Right atrium auricular region (tissue), 2 donors: ENCODE measurements around the gene TICRR. TPM values are rescaled to one million over a fixed set of nuclear protein-coding genes. Genes with fewer than 3 reads are reported as not detected.
A peak's percentile ranks its signal among the peaks of the same experiment; 100 is the strongest.

Source experiments
- DNase-seq: peaks from one replicate; pipeline ENCODE4 v3.0.0-alpha.2; 2019; ENCODE audit warnings: low spot score
- H3K27ac ChIP-seq, 2 donors: fragments of 200-600 bp; sonication (generic); 1 replicate in 1 of 2; 2 replicates in 1 of 2; pipeline ENCODE4 v1.5.1; 2016 to 2019
- H3K27me3 ChIP-seq, 2 donors: fragments of 200-600 bp; sonication (generic); one replicate each; pipeline versions ENCODE4 v1.5.1 to v1.6.0; 2017 to 2019
- H3K36me3 ChIP-seq: fragments of 200-600 bp; sonication (generic); one replicate; pipeline ENCODE4 v1.5.1; 2016
- H3K4me1 ChIP-seq, 2 donors: fragments of 200-600 bp; sonication (generic); one replicate each; pipeline versions ENCODE4 v1.5.1 to v1.6.0; 2017 to 2019
- H3K4me3 ChIP-seq, 2 donors: fragments of 200-600 bp; sonication (generic); 1 replicate in 1 of 2; 2 replicates in 1 of 2; pipeline ENCODE4 v1.5.1; 2017 to 2019; ENCODE audit warnings: mild to moderate bottlenecking in 1 of 2, moderate library complexity in 1 of 2
- H3K9me3 ChIP-seq, 2 donors: fragments of 200-600 bp; sonication (generic); one replicate each; pipeline ENCODE4 v1.5.1; 2019
- total RNA-seq, 2 donors: library from RNA; depleted of rRNA; stranded (reverse); fragments of >200 nt; gene quantifications; one replicate each; pipeline ENCODE4 v1.1.0, GENCODE V29; 2016
- TF ChIP-seq, protein P1 (sequence below), 2 donors: fragments of 200-600 bp; sonication (generic); IDR thresholded peaks; one replicate each; pipeline ENCODE4 v1.5.1; 2019; ENCODE audit warnings: antibody characterized with exemption in 2 of 2

TICRR gene
- total RNA-seq, 2 donors from 2014 or later: not detected

DNA sequence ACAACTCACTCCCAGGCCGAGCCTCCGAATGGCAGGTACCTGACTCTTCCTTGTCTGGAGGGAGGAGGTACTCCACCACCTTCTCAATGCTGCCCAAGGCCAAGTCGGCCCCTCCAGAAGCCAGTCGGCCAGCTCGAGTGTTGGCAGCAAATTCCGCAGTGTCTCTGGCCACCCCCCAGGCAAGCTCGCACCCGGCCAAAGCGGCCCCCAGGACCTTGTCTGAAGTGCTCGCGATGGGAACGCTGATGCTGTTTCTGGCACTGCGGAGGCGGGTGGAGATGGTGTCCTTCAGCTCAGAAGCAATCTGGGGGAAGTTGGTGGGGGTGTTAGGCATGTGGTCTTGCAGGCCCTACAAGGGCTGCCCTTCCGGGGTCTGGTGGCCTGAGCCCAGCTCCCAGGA lies 94.7 kb downstream of the TICRR start:
- Histone ChIP-seq H3K4me3 (no peak overlapping the region), H3K27me3 (no peaks in the 10 kb centered on the region), H3K4me1 (peaks cover 0 to 16% of the 10 kb centered on the region in 2 donors), H3K36me3 (no peaks in the 10 kb centered on the region), H3K9me3 (no peaks in the 10 kb centered on the region), H3K27ac (no peak overlapping the region)
- TF ChIP-seq, protein P1, sequence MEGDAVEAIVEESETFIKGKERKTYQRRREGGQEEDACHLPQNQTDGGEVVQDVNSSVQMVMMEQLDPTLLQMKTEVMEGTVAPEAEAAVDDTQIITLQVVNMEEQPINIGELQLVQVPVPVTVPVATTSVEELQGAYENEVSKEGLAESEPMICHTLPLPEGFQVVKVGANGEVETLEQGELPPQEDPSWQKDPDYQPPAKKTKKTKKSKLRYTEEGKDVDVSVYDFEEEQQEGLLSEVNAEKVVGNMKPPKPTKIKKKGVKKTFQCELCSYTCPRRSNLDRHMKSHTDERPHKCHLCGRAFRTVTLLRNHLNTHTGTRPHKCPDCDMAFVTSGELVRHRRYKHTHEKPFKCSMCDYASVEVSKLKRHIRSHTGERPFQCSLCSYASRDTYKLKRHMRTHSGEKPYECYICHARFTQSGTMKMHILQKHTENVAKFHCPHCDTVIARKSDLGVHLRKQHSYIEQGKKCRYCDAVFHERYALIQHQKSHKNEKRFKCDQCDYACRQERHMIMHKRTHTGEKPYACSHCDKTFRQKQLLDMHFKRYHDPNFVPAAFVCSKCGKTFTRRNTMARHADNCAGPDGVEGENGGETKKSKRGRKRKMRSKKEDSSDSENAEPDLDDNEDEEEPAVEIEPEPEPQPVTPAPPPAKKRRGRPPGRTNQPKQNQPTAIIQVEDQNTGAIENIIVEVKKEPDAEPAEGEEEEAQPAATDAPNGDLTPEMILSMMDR (IDR thresholded peaks at IDR 0.05): no peak
- DNase-seq: no peak

GRCh38 chr15:89670971-89671560 lies 95.8 kb downstream of the TICRR start:
- peak; percentile 52 for DNase-seq
- Histone ChIP-seq H3K4me1 (peaks cover 0 to 9% of the 10 kb centered on the region in 2 donors), H3K9me3 (no peaks in the 10 kb centered on the region), H3K27ac (no peak overlapping the region), H3K36me3 (no peaks in the 10 kb centered on the region), H3K27me3 (no peaks in the 10 kb centered on the region), H3K4me3 (no peak overlapping the region)
- TF ChIP-seq, protein P1 (IDR thresholded peaks at IDR 0.05): no peak

DNA sequence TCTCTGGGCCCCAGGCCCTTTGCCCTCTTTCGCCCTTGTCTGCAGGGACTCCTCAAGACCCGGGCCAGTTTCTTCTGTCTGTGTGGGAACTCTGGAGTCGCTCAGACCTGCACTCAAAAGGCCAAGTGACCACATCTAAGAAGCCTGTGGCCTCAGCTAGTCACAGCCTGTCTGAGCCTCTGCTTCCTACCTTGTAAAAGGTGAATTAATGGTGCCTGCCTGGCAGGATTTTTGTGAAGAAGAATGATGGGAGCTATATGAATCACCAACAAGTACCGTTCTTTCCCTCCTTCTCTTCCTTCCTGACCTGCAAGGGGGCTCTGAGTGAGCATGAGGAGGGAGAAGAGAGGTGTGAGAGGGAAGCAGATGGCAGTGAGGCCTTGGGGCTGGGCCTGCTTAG lies 96.4 kb downstream of the TICRR start:
- no peaks in the 10 kb centered on the region for H3K27me3 ChIP-seq
- DNase-seq: peak; percentile 57
- TF ChIP-seq, protein P1 (IDR thresholded peaks at IDR 0.05): no peak
- no peak overlapping the region for H3K27ac ChIP-seq
- no peaks in the 10 kb centered on the region for H3K36me3 ChIP-seq
- peaks cover 0 to 6% of the 10 kb centered on the region in 2 donors for H3K4me1 ChIP-seq
- H3K4me3 ChIP-seq: no peak overlapping the region
- no peaks in the 10 kb centered on the region for H3K9me3 ChIP-seq

GRCh38 chr15:89672221-89673164 lies 97.2 kb downstream of the TICRR start:
- peak; percentile 65 for DNase-seq
- no peaks in the 10 kb centered on the region for H3K36me3 ChIP-seq
- TF ChIP-seq, protein P1 (IDR thresholded peaks at IDR 0.05): no peak
- H3K4me1 ChIP-seq: peaks cover 0 to 6% of the 10 kb centered on the region in 2 donors
- peak overlapping the region in 1 of 2 donors; percentile 10 for H3K27ac ChIP-seq
- no peak overlapping the region for H3K4me3 ChIP-seq
- no peaks in the 10 kb centered on the region for H3K27me3 ChIP-seq
- no peaks in the 10 kb centered on the region for H3K9me3 ChIP-seq

DNA sequence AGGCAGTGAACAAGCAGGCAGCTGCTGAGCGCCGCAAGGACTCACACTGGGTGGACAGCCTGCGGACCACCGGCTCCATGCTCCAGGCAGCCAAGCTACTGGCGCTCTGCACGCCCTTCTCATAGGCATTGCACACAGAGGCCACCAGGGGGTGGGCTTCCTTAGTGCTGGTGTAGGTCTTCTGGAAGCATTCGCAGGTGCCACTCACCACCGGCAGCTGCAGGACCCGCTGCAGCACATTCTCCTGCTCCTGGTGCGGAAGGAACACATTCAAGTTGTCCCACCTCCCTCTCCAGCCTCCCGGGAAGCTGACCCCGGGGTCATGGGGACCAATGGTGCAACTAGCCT lies 97.9 kb downstream of the TICRR start:
- Histone ChIP-seq H3K27me3 (no peaks in the 10 kb centered on the region), H3K27ac (no peak overlapping the region), H3K9me3 (no peaks in the 10 kb centered on the region), H3K4me1 (peaks cover 0 to 6% of the 10 kb centered on the region in 2 donors), H3K36me3 (no peaks in the 10 kb centered on the region), H3K4me3 (no peak overlapping the region)
- TF ChIP-seq, protein P1 (IDR thresholded peaks at IDR 0.05): peak in 1 of 2 donors; percentile 31
- DNase-seq: peak; percentile 30
